ENCODE results near the gene COL19A1.
"Not testable (repeated sequence)": the region's sequence is repeated elsewhere in the genome, so short reads cannot be mapped to it uniquely, and the experiment has no call there.

COL19A1 gene

GRCh38 chr6:69866770-69867638 is 648 bp downstream of the COL19A1 start:
- DNase-seq: peak; percentile 35

- no peak for DNase-seq
These were observed 1.3 kb downstream of the COL19A1 start for GRCh38 chr6:69867639-69867976.

DNA sequence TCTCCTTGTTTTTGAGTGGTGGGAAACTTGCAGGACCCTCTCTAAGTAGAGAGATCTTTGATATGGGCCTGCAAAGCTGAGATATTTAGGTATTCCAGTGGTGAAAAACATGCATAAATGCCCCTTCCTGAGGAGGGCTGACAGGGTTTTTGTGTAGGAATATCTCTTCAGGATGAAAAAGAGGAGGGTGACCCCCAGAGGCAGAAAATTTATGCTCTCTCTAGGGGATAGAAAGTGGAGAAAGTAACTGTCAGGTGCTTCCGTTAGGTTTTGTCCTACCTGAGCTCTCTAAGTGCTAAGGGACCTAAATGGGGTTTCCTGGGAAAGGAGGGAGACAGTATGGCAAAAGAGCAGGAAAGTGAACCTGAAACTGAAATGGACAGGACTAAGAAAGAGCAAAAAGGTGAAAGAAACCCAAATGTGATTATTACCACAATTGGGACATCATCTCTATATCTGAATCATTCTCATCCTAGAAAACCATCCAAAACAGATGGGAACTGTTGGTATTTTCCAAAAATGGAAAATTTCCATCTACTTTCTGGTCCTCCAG is 2.0 kb downstream of the COL19A1 start:
- DNase-seq: no peak

DNA sequence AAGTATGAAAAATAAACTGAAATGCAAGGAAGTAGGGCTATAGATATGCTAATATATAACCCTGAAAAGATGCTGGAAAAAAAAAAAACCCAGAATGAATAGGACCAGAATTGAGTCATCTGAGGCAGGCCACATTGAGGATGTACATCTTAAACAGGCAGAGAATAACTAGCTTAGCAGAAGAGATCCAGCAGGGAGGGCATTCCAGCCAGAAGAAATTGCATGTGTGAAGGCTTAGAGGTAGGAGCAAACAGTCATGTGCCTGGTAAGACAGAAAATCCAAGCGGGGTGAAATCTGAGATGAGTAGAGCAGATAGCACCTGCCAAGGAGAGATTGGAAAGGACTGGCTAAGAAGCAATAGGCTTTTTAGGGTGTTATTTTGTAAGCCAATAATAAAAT is 2.6 kb downstream of the COL19A1 start:
- DNase-seq: no peak

GRCh38 chr6:69871107-69871506 is 4.8 kb downstream of the COL19A1 start:
- no peak for DNase-seq

DNA sequence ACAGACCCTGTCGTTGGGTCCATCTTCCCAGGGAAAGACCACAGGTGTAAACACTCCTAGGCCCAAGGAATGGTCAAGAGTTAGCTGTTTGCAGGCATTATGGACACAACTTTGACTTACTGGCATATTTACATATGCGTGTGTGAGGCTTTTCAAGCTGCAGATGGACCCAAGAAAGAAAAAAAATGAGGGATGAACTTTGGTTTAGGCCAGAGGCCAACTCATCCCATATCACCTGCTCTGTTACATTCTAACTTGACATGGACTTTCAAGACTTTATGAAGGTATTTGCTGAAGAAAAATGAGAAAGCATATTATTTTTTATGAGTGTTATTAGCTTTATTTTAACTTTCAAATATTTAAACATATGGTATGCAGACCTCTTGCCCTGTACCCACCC is 6.9 kb downstream of the COL19A1 start:
- no peak for DNase-seq

GRCh38 chr6:69875715-69876114 is 9.4 kb downstream of the COL19A1 start:
- DNase-seq: no peak

GRCh38 chr6:69878795-69879194 is 12.4 kb downstream of the COL19A1 start:
- no peak for DNase-seq

GRCh38 chr6:69880601-69881000 is 14.2 kb downstream of the COL19A1 start:
- DNase-seq: no peak

- DNase-seq: no peak
These were observed 15.2 kb downstream of the COL19A1 start for GRCh38 chr6:69881322-69882151.

DNA sequence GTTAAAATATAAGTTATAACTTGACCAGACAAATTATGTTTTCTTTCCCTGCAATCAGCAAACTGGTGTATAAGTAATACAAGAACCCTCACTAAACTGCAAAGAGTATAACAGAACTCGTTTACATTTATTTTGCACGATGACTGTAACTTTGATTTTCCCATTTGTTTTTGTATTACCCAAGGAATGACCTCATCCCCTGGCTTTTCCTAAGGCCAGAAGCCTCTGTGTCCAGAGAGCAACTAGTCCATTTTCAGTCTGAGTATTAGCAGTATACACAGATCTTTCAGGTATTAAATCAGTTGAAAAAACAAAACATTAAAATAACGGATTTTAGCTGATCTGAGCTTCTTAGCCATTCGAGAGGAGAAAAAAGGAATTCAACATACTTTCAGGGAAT is 17.2 kb downstream of the COL19A1 start:
- no peak for DNase-seq

GRCh38 chr6:69884231-69884630 is 17.9 kb downstream of the COL19A1 start:
- DNase-seq: no peak

GRCh38 chr6:69887026-69887425 is 20.7 kb downstream of the COL19A1 start:
- no peak for DNase-seq

DNA sequence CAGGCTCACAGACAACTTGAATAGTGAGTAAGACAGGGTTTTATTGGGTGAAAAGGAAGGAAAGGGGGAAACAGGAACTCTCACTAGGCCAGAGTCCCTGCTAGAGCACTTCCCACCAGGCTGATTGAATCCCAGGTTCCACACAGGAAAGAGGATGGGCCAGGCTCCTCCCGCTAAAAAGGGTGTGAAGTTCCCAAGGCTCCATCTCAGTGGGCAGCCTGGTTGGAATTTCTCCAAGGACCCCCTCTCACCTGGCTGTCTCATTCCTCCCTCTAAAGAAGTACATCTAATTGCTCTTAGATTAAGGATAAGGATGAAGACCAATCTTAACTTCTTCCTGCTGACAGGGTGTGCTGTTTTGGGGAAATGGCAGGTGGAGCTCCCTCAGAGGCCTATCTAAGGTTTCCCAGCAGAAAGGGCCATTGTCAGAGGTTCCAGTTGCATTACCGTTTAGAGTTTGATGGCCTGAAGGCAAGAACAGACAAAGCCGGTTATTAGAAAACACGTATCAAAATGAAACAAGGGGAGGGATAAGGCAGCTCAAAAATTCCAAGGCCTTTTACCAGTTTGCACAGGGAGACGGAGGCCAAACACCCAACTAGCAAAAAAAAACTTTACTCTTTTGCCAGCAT is 21.5 kb downstream of the COL19A1 start:
- DNase-seq: no peak

GRCh38 chr6:69888482-69889233 is 22.3 kb downstream of the COL19A1 start:
- DNase-seq: no peak

DNA sequence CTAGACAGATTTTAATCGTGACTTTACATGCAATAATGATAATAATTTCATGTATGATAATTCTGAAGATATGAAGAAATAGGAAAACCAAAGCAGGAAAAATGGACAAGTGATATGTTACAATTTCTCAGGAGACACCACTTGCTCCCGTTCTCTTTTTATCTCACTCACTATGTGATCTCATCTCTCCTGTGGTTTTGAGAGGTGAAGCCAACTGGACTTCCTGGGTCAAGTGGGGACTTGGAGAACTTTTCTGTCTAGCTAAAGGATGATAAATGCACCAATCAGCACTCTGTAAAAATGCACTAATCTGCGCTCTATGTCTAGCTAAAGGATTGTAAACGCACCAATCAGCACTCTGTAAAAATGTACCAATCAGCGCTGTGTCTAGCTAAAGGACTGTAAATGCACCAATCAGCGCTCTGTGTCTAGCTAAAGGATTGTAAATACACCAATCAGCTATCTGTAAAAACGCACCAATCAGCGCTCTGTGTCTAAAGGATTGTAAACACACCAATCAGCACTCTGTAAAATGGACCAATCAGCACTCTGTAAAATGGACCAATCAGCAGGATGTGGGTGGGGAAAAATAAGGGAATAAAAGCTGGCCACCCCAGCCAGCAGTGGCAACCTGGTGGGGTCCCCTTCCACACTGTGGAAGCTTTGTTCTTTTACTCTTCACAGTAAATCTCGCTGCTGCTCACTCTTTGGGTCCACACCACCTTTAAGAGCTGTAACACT is 23.0 kb downstream of the COL19A1 start:
- not testable (repeated sequence) for DNase-seq

GRCh38 chr6:69892561-69892960 is 26.2 kb downstream of the COL19A1 start:
- DNase-seq: not testable (repeated sequence)

DNA sequence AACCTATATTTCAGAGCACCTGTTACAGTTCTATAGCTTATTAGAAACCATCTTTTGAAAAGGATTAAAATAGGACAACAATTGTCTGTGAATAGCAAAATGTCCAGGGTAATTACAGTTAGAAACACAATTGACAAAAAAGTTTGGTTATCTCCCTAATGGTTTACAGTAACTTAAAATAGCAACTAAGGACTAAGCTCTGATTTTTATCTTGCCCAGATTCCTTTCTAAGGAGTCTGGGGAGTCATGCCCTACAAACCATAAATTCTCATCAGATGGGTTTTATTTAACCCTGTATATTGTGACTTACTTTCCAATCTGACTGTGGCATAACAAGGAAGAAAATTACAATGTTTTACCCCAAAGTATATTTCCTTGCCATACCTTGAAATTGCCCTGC is 26.9 kb downstream of the COL19A1 start:
- DNase-seq: not testable (repeated sequence)

GRCh38 chr6:69894578-69895347 is 28.4 kb downstream of the COL19A1 start:
- peak; percentile 77 for DNase-seq

DNA sequence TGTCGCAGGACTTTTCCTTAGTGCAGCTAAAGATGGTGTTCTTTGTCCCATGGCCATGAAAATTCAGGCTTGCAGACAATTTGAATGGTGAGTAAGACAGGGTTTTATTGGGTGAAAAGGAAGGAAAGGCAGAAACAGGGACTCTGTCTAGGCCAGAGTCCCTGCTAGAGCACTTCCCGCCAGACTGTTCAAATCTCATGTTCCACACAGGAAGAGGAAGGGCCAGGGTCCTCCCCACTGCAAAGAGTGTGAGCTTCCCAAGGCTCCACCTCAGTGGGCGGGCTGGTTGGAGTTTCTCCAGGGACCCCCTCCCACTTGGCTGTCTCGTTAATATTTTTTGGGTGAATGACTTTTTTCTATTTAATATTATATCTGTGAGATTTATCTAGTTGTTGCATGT is 29.0 kb downstream of the COL19A1 start:
- no peak for DNase-seq

- DNase-seq: no peak
These were observed 34.5 kb downstream of the COL19A1 start for GRCh38 chr6:69900869-69901268.

Measured in fibroblast of upper back skin (primary cell).